SIG-M5 treated with dmso at 0.1 percent for 504 hours (cell line): Measurements from ENCODE around the gene CCDC174.

Source experiments
- DNase-seq: peaks from one replicate; lab custom pipeline; 2025; ENCODE audit not compliant: unreplicated experiment; lab: John Stamatoyannopoulos, UW

The CCDC174 gene

GRCh38 chr3:14699643-14700042 lies 48.1 kb downstream of the CCDC174 start:
- no peak for DNase-seq

DNA sequence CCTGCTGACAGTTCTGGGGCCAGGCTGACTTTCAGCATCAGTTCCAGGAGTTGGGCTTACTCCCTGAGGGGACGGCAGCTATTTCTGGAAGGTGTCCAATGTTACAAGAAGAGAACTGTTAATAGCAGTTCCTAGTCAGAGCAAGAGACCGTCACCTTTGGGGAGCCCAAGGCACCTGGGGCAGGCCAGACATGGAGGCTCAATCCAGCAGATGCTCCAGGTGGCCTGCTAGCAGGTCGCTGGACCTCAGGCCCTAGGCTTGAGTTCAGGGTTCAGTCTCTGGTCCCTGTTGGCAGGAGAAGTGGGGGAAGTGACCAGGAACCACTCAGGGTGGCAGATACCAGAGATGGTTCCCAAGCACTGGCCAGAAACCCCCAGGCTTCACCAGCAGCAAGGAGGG lies 49.3 kb downstream of the CCDC174 start:
- DNase-seq = no peak

DNA sequence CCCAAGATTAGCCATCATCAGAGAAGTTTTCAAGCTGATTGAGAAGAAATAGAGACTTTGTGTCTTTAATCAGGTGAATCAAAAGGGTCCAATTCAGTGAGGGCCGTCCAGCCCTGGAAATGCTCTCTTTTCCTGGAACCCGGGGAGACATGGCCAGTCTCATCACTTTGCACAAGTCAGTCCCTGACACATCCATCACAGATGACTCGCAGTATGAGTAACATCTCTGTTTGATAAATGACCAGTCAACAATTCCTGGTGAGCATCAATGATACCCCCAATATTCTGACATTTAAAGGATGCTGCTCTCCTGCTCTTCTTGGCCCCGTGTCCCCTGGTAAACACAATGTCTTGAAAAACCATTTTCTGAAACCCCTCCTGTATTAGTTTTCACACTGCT lies 50.1 kb downstream of the CCDC174 start:
- DNase-seq = no peak

DNA sequence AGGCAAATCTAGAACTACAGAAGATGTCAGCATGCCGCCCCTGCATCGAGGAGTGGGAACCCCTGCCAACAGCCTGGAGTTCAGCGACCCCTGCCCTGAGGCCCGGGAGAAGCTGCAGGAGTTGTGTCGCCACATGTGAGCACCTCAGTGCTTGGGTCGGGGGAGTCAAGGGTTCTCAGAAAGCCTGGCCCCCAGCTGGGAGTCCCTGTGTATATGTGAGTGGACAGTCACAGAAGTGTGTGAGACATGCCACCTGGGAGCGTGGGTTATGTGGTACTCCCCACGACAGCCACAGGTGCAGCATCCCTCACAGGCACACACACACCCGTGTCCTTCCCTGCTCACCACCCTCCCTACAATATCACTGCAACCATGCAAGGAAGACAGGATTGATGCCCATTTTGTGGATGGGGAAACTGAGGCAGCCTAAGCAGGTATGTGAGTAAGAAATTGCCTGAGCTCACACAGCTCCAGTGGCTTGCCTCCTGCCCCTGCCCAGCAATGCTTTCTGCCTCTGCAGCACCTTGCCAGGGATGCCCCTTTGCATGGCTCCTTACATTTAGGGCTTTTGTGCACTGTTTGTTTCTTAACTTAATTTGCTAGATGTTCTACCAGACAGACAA lies 51.7 kb downstream of the CCDC174 start:
- no peak for DNase-seq

DNA sequence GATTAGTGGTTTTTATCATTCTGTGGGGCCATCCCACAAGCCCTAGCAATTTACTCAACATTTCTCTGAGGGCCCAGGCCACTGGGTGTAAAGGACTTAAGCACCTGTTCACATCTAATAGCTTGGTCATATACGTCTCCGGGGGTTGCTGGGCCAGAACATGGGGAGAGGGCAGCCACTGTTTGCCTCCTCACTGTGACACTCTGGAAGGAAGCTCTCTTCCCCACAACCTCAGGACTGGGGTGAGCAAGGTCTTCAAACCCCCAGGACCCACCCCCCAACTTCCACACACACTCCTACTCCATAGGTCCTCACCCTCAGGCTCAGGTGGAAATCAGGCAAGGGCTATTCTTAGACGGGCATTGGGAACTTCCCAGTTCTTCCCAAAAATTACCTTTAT lies 52.2 kb downstream of the CCDC174 start:
- DNase-seq = no peak

DNA sequence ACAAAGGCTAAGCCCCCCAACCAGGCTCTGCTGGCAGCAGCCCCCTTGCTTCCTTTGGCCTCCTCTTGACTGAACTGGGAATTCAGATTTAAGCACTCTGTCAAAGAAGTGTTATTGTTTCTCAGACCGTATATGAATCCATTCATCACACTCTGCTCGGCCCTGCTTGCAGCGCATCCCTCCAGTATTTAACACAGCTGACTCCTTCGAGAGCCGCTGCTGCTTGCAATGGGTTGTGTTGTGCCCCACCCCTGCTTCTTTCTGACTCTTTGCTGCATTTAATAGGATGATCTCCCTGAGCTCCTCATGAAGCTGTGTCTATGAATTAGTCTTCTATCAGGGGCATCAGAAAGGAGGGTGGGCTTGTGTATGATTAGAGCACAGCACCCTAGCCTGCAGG lies 54.5 kb downstream of the CCDC174 start:
- no peak for DNase-seq

- no peak for DNase-seq
Measured at GRCh38 chr3:14716591-14716990, 65.0 kb downstream of the CCDC174 start.

GRCh38 chr3:14717307-14717706 lies 65.7 kb downstream of the CCDC174 start:
- no peak for DNase-seq

DNA sequence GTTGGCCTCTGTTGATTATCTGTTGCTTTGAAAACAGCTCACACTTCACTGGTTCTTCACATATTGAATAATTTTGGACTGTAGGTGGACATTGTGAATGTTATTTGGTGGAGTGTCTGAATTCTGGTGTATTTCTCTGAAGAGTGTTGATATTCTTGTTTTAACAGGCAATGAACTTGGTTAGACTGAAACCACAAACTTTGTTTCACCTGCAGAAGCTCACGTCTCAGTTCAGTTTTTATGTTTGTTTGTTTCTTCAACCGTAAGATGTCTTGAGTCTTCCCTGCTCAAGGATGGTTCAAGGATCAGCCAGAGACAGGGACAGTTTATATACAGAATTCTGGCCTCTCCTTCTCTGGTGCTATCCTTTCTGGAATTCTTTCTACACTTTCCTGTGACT lies 67.0 kb downstream of the CCDC174 start:
- no peak for DNase-seq

- no peak for DNase-seq
Measured at GRCh38 chr3:14719006-14719405, 67.4 kb downstream of the CCDC174 start.

DNA sequence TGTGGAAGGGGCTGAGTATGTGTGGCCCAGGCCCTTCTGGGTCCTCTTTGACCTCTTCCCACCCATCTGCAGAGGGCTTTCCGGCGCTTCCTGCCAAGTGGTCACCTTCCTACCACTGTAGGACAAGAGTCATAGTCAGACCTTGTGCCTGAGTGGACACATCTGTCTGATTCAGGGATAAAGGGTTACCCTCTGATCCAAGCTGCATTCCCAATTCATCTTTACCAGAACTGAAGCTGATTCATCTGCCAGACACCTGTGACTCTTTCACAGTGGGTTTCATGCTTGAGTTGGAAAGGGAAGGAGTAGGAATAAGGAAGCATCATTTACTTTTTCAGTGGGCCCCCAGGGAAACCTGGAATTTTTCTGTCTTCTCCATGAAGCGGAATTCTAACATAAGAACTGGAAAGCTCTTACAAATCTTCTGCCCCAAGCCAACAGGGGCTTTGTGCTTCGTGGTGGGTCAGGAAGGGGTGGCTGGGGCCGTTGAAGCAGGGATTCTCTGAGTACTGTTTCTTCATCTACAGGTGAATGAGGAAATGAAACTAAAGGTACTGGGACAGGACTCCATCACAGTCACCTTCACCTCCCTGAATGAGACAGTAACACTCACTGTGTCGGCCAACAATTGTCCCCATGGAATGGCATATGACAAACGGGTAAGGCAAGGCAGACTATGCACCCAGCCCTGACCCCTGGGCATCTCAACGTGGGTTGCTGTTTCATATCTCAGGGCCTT lies 69.7 kb downstream of the CCDC174 start:
- no peak for DNase-seq
